Measurements from ENCODE around the gene GSN. TPM values are rescaled to one million over a fixed set of nuclear protein-coding genes. Genes with fewer than 3 reads are reported as not detected.

The GSN gene
- total RNA-seq, 2 experiments from 2014 or later, result 1.7 to 1.8 TPM

DNA sequence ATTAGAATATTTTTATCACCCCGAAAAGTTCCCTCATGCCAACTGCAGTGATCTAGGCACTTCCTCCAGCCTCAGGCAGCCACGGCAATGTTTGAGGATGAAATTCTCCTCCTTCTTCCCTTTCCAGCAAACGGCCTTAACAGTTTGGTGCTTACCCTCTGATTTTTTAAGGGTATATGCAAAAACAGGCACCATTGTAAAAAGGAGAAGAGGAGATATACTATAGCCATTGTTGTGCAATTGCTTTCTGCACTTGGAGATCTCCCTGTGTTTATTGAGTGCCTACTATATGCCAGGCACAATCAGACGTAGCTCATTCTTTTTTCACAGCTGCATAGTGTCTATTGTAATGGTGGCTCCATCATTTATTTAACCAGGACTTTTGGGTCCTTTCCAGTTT lies 29.4 kb downstream of the GSN start:
- H3K36me3 Mint-ChIP-seq, result no peaks in the 10 kb centered on the region
- H3K4me3 Mint-ChIP-seq, result no peak overlapping the region
- H3K9me3 Mint-ChIP-seq, result no peaks in the 10 kb centered on the region
- DNase-seq, result no peak
- peaks cover 11% of the 10 kb centered on the region for H3K4me1 Mint-ChIP-seq
- H3K27ac Mint-ChIP-seq, result no peak overlapping the region
- H3K27me3 Mint-ChIP-seq, result peaks cover 15% of the 10 kb centered on the region

DNA sequence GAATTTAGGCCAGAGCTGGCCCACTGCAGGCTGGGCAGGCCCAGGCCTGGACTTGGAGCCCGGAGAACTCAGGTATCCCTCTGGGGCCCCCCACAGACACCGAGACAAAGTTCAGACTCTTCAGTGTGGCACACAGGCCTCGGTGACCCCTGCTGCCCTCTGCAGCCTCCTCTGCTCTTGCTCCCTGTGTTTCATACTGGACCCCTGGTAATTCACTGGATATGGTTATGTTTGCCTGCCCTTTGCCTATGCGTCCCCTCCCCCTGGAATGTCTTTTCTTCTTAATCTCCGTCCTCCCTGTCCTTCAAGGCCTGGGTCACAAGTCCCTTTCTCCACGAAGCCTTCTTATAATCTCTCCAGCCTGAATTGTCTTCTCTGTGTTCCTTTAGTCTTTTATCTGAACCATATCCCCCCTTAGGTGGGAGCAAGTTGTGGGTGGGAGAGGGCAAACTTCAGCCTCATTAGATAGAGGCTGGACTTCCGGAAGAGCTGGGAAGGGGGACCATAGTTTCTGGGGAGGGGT lies 30.1 kb downstream of the GSN start:
- no peaks in the 10 kb centered on the region for H3K9me3 Mint-ChIP-seq
- H3K27me3 Mint-ChIP-seq, result peaks cover 15% of the 10 kb centered on the region
- no peaks in the 10 kb centered on the region for H3K36me3 Mint-ChIP-seq
- no peak overlapping the region for H3K4me3 Mint-ChIP-seq
- peaks cover 11% of the 10 kb centered on the region for H3K4me1 Mint-ChIP-seq
- DNase-seq, result no peak
- H3K27ac Mint-ChIP-seq, result no peak overlapping the region

DNA sequence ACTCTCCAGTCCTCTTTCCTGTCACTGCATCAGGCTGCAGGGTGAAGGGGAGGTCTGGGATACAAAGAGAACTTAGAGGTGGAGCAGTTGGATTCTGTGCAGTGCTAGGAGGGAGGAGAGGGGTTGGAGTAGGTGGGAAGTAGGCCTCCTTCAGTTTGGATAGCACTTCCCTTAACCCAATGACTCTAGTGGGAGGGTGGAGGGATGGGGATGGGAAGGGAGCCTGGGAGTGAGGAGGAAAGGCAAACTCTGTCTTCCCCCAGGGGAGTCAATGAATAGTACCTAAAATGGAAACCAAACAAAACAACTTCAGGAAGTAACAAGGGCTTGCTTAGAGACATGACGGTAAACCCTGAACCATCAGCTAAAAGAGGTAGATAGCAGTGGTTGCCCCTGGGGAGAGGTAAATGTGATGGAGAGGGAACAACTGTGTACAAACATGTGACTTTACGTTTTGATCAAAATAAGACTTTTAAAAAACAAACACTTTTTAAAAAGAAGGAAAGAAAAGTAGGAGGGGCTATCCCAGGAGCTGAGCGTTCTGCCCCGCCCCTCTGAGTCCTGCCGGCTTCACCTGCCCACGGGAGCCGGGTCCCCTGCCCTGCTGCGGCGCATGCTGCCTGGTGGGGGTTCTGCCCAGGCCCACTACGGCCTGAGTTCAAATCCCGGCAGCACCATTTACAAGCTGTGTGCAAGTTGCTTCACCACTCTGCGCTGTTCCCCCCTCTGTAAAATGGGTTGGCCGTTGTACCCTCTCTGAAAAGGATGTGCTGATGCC lies 30.9 kb downstream of the GSN start:
- Mint-ChIP-seq H3K4me1 (peaks cover 11% of the 10 kb centered on the region), H3K4me3 (peak overlapping the region; percentile 45), H3K9me3 (no peaks in the 10 kb centered on the region), H3K27me3 (peaks cover 15% of the 10 kb centered on the region), H3K27ac (no peak overlapping the region), H3K36me3 (no peaks in the 10 kb centered on the region)
- no peak for DNase-seq

DNA sequence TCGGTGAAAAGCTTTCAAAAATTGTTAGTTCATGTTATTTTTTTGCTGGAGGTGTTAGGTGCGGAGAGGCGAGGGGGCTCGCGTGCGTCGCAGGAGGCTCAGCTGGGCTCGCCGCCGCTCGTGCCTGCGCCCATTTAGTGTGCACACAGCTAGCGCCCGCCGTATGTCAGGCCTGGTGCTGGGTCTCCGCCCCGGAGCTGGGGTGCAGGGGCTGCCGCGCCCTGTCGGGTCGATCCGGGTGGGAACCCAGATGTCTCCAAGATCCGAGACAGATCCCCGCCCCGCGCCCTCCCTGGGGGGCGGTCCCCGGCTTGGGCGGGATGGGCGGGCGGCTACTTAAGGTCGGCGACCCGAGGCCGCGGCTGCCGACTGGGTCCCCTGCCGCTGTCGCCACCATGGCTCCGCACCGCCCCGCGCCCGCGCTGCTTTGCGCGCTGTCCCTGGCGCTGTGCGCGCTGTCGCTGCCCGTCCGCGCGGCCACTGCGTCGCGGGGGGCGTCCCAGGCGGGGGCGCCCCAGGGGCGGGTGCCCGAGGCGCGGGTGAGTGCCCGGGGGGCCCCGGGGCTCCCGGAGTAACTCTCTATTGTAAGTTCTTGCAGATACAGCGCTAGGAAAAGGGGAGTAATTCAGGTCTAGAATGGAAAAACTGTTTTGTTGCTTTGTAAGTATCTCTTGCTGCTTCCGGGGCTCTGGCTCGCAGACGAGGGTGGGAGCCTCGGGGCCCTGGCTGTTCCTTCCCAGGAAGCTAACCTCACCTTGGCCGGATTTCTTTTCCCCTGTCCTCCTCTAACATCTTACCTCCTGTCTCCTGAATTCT lies 31.7 kb downstream of the GSN start:
- H3K4me3 Mint-ChIP-seq, result peak overlapping the region; percentile 74
- no peaks in the 10 kb centered on the region for H3K36me3 Mint-ChIP-seq
- no peaks in the 10 kb centered on the region for H3K9me3 Mint-ChIP-seq
- H3K27me3 Mint-ChIP-seq, result peaks cover 15% of the 10 kb centered on the region
- DNase-seq, result peak; percentile 41
- no peak overlapping the region for H3K27ac Mint-ChIP-seq
- peaks cover 11% of the 10 kb centered on the region for H3K4me1 Mint-ChIP-seq

DNA sequence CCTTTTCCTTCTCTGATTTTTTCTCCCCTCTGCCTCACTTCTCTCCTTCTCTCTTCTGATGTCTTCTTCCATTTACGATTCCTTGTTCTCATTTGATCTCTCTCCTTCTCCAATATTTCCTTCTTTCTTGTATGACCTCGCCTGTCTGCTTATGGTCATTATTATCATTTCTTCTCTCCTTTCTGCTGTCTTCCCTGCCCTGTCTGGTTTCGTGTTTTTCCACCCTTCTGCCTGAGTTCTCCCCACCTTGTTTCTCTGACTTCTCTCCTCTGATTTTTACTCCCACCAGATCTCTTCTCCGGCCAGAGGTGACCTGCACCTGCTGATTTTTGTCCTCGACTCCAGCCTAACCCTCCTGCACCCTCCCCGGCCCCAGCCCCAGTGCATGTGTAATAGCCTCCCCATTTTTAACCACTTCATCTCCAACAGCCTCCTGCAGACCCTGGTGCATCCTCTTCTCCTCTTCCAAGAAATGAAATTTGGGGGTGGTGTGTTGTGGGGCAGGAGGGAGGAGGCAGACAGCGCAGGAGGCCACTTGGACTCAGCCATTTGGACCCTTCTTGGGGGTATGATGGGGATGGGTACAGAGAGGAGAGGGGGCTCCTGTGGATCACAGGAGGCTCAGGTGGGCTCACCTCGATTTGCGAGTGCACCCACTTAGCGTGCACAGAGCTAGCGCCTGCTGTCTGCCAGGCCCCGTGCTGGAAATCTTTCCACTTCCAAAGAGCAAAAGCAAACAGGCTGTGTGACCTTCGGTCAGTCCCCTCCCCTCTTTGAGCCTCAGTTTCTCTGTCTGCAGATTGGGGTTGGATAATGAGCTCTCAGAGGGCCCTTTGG lies 32.5 kb downstream of the GSN start:
- H3K4me1 Mint-ChIP-seq, result peaks cover 11% of the 10 kb centered on the region
- H3K4me3 Mint-ChIP-seq, result peak overlapping the region; percentile 74
- H3K9me3 Mint-ChIP-seq, result no peaks in the 10 kb centered on the region
- H3K27ac Mint-ChIP-seq, result no peak overlapping the region
- peaks cover 15% of the 10 kb centered on the region for H3K27me3 Mint-ChIP-seq
- no peaks in the 10 kb centered on the region for H3K36me3 Mint-ChIP-seq
- DNase-seq, result no peak

DNA sequence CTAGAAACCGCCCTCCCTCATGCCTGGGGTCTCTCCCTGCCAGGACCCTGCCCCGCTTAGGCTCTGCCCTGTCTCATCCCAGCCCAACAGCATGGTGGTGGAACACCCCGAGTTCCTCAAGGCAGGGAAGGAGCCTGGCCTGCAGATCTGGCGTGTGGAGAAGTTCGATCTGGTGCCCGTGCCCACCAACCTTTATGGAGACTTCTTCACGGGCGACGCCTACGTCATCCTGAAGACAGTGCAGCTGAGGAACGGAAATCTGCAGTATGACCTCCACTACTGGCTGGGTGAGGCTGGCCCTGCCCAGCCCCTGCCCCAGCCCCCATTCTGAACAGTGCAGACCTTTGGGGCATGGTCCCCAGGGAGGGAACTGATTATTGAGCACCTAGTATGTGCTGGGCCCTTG lies 33.9 kb downstream of the GSN start:
- peaks cover 15% of the 10 kb centered on the region for H3K27me3 Mint-ChIP-seq
- H3K27ac Mint-ChIP-seq, result no peak overlapping the region
- peaks cover 11% of the 10 kb centered on the region for H3K4me1 Mint-ChIP-seq
- H3K4me3 Mint-ChIP-seq, result no peak overlapping the region
- no peak for DNase-seq
- no peaks in the 10 kb centered on the region for H3K9me3 Mint-ChIP-seq
- no peaks in the 10 kb centered on the region for H3K36me3 Mint-ChIP-seq

DNA sequence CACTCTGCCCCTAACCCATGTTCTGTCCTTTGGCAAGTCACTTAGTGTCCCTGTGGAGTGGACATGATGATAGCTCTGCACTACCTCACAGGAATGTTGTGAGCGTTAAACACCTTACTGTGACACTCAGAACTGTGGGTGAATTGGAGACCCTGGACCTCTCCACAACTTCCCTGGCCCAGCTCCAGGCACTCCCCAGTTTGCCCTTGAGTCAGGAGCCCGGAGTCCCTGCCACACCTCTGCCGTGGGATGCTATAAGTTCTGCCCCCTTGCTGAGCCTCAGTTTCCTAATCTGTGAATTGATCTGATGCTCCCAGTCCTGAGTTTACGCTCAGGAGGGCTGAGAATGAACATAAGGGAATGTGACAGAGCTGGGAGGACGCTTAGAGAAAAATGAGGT lies 34.4 kb downstream of the GSN start:
- no peaks in the 10 kb centered on the region for H3K9me3 Mint-ChIP-seq
- DNase-seq, result no peak
- no peak overlapping the region for H3K27ac Mint-ChIP-seq
- H3K4me3 Mint-ChIP-seq, result no peak overlapping the region
- H3K4me1 Mint-ChIP-seq, result peaks cover 11% of the 10 kb centered on the region
- H3K27me3 Mint-ChIP-seq, result peaks cover 15% of the 10 kb centered on the region
- no peaks in the 10 kb centered on the region for H3K36me3 Mint-ChIP-seq

DNA sequence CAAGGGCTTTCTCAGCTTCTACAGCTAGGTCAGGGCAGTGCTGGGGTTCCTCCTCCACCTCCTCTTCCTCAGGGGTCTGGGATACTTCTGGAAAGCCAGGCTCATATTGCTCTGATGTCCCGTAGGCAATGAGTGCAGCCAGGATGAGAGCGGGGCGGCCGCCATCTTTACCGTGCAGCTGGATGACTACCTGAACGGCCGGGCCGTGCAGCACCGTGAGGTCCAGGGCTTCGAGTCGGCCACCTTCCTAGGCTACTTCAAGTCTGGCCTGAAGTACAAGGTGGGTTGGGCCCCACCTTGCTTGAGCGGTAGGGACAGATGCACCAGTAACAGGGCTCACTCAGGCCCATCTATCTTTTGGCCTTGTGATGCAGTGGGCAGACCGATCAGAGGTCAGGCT lies 34.8 kb downstream of the GSN start:
- no peaks in the 10 kb centered on the region for H3K9me3 Mint-ChIP-seq
- no peak overlapping the region for H3K4me3 Mint-ChIP-seq
- no peaks in the 10 kb centered on the region for H3K36me3 Mint-ChIP-seq
- no peak overlapping the region for H3K27ac Mint-ChIP-seq
- peaks cover 11% of the 10 kb centered on the region for H3K4me1 Mint-ChIP-seq
- peaks cover 15% of the 10 kb centered on the region for H3K27me3 Mint-ChIP-seq
- DNase-seq, result no peak

DNA sequence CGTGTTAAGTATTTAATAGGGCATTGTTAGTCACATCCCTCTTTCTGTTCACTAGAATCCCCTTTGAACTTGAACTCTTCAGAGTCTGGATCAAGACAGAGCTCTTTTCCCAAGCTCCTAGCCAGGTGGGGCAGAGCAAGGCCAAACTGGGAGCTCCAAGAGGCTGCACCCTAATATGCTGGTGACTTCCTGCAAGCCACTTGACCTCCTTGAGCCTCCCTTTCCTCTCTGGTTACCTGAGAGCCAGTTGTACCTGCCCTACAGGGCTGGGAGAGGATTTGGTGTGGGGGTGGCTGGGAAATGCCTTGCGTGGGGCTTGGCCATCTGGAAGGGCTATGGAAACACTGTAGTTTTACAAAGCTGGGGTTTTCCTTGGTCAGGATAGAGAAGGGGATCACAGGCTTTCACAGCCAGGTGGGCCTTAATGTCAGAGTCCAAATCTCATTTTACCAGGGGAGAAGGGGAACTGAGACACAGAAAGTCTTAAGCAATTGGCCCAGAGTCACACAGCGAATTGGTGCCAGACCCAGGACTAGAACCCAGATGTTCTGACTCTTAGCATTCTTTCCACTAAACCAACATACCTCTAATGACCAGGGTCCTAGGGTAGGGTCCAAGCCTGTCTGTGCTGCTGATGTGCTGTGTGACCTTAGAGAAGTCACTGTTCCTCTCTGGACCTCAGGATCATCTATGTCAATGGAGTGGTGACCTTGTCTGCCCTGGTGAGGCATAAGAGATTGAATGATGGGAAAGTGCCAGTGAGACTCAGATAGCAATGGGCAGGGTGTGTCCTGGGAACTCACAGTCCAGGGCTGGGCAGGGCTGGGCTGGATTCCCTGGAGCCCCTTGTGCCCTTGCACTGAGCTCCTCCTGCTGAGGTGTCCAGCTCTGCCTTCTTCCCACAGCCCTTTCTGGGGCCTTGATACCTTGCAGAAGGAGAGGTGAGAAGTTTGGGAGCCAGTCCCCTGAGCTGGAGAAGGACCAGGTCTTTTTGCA lies 35.8 kb downstream of the GSN start:
- H3K36me3 Mint-ChIP-seq, result no peaks in the 10 kb centered on the region
- no peaks in the 10 kb centered on the region for H3K9me3 Mint-ChIP-seq
- H3K4me3 Mint-ChIP-seq, result no peak overlapping the region
- H3K27ac Mint-ChIP-seq, result no peak overlapping the region
- DNase-seq, result no peak
- H3K27me3 Mint-ChIP-seq, result peaks cover 15% of the 10 kb centered on the region
- peaks cover 8% of the 10 kb centered on the region for H3K4me1 Mint-ChIP-seq

DNA sequence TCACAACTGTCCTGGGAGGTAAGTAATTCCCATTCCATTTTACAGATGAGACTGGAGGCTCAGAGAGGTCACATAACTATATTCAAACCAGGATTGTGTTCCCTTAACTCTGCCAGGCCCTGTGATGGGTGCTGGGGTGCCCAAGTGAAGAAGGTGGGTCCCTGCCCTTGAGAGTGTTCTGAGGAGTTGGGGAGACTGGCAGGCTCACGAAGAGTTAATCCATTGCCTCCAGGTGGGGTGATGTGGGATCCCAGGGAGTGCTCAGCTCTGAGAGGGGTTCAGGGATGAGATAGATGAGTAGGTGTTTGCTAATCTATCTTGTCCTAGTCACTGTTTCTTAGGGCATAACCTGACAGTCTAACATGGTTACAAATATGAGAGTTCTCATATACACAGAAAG lies 36.7 kb downstream of the GSN start:
- no peak for DNase-seq
- no peaks in the 10 kb centered on the region for H3K36me3 Mint-ChIP-seq
- no peak overlapping the region for H3K27ac Mint-ChIP-seq
- H3K4me3 Mint-ChIP-seq, result no peak overlapping the region
- H3K9me3 Mint-ChIP-seq, result no peaks in the 10 kb centered on the region
- H3K4me1 Mint-ChIP-seq, result peaks cover 6% of the 10 kb centered on the region
- H3K27me3 Mint-ChIP-seq, result peaks cover 12% of the 10 kb centered on the region

DNA sequence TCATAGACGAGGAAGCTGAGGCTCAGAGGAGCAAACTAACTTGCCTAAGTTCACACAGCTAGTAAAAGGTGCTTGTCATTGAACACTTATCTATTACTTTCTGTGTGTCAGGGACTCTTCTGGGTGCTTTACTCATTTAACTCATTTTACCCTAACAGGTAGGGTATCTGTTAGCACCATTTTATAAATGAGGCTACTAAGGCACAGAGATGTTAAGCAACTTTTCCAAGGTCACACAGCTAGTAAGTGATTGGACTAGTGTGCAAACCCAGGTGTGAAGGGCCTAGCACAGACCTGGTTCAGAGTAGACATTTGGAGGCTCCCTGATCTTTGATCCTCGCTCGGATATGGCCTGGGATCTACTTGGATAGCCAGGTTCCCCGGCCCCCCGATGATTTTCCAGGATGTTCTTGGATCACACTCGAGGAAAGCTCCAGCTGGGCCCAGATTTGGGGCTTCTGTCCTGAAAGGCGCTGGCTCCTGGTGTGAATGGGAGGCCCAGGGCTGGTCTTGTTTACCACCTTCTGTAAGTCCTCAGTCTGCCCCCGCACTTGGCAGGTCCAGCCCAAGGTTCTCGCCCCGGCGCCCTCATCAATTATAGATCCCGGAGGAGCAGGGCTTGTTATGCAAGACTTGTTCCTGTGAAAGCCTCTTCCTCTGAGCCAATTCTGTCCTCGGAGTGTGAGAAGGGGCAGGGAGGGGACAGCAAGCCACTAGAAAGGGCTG lies 37.5 kb downstream of the GSN start:
- Mint-ChIP-seq H3K27ac (no peak overlapping the region), H3K27me3 (peaks cover 7% of the 10 kb centered on the region)
- DNase-seq, result no peak

DNA sequence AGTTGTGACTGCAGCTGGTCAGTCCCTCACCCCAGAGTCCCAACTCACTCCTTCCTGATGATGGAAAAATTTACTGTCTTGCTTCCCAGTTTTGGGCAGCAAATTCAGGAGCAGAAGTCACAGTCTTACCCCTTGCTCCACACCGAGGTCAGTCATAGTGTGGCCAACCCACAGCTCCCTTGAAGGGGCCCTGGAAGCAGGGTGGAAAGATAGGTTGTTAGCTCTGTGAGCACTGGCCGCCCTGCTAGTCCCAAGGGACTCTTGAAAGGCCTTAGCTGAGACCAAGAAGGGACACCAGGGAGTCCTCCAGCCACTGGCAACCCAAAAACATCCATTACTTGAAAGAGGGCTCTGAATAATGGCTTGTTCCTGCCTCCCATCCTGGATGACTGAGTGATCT lies 40.0 kb downstream of the GSN start:
- DNase-seq, result no peak
- Mint-ChIP-seq H3K4me1 (no peaks in the 10 kb centered on the region), H3K9me3 (no peaks in the 10 kb centered on the region), H3K27ac (no peak overlapping the region), H3K27me3 (no peaks in the 10 kb centered on the region), H3K4me3 (no peak overlapping the region), H3K36me3 (no peaks in the 10 kb centered on the region)

More for the DNA sequence above, 37.5 kb downstream of the GSN start:
- no peaks in the 10 kb centered on the region for H3K9me3 Mint-ChIP-seq
- peaks cover under 1% of the 10 kb centered on the region for H3K4me1 Mint-ChIP-seq
- H3K4me3 Mint-ChIP-seq, result no peak overlapping the region
- no peaks in the 10 kb centered on the region for H3K36me3 Mint-ChIP-seq

DNA sequence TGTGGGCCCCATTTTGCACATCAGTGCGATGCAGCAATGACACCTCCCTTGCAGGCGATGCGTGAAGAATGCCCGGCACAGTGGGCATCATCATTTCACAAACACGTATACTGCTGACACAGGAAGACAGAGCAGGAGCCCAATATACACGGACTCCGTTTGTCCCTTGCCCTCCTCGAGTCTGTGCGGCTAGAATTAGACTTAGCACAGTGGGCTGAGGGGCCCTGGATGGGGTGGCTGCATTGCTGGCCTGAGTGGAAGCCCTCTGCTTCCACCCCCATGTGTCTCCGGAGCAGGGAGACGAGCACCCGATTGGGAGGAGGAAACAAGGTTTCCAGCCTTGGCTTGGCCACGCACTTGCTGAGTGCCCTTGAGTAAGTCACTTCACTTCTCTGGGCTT lies 40.8 kb downstream of the GSN start:
- H3K27me3 Mint-ChIP-seq, result no peaks in the 10 kb centered on the region
- H3K27ac Mint-ChIP-seq, result no peak overlapping the region
- H3K36me3 Mint-ChIP-seq, result no peaks in the 10 kb centered on the region
- DNase-seq, result no peak
- H3K9me3 Mint-ChIP-seq, result no peaks in the 10 kb centered on the region
- no peaks in the 10 kb centered on the region for H3K4me1 Mint-ChIP-seq
- no peak overlapping the region for H3K4me3 Mint-ChIP-seq
